HG03521 (cell line): ENCODE results near the gene PRAMEF27.
"Not testable (repeated sequence)": the region's sequence is repeated elsewhere in the genome, so short reads cannot be mapped to it uniquely, and the experiment has no call there.

ENCODE experiments used
- ATAC-seq: cut with Tn5 transposase; IDR thresholded peaks from one replicate; pipeline ENCODE4 v1.9.1; 2021; ENCODE audit warnings: mild to moderate bottlenecking, moderate library complexity; ENCODE audit not compliant: unreplicated experiment

The PRAMEF27 gene

GRCh38 chr1:13056475-13056874, at the start of gene PRAMEF27:
PRAMEF27 (minus strand) TSS chr1:13056575; CDS start chr1:13053659, 2,916 bp downstream.
- ATAC-seq = not testable (repeated sequence)

DNA sequence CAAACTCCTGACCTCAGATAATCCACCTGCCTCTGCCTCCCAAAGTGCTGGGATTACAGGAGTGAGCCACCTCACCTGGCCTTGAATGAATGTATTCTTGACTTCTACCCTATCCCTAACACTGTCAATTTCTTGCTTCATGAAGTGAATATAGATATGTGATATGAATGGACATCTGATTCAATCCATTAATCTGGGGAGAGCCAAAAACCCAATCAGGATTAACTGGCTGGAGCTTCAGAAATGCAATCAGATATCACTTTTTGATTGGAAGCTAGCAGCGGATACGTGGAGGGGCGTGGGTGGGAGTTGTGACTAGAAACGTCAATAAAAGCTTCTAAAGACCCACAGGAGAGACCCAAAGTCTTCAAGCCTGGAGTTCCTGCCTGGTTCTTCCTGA, 14.1 kb upstream of the PRAMEF27 start, which contains the start of gene PRAMEF25:
TSS of gene PRAMEF25 (plus strand) at position 301 of the 400 bp plus-strand sequence. CDS start 2,920 bp downstream, outside the sequence.
- ATAC-seq = not testable (repeated sequence)

- ATAC-seq = not testable (repeated sequence)
These were observed 36.5 kb downstream of the PRAMEF27 start for GRCh38 chr1:13019846-13020245.

DNA sequence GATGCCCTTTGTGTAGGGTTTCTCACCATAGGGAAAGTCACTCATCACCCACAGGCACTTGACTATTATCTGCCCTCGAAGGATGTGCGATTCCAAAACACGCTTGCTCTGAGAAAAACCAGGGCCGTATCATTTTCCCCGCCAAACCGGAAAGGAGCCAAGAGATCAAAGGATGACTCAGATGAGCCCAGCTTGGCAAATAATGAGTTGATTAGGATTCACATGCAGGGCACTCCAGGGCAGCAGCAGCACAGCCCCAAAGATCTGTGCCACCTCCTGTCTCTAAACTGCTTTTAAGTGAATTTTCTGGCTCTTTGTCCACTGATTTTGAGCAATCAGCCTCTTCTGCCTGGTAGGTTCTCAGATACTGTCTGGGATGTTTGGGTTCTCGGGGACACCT, 44.4 kb downstream of the PRAMEF27 start:
- not testable (repeated sequence) for ATAC-seq

DNA sequence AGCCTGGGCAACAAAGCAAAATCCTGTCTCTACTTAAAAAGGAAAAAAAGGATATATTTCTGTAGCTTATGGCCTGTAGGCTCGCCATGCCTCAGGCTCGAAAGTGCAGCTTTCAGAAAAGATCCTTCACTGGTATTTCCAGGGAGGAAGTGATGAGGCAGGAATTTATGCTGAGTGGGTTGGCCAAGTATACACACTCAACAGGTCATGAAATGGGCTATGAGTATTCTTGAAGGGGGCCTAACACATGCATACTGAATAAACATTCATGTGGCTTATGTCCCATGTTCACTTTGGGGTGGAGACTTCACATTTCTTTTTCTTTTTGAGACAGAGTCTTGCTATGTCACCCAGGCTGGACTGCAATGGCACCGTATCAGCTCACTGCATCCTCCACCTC, 47.0 kb downstream of the PRAMEF27 start:
- not testable (repeated sequence) for ATAC-seq

DNA sequence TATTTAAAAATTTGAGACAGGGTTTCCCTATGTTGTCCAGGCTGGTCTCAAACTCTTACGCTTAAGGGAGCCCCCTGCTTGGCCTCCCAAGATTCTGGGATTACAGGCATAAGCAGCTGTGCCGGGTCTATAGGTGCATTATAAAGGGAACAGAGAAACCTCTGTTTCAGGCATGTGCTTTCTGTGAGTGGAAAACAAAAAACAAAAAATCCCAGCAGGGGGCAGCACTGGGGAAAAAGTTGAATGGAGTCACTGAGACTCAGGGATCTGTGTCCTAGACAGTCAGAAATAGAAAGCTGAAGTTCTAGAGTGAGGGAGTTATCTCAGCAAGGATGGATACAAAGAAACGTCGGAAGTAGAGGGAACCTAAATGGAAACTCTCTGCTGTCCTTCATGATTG, 50.6 kb downstream of the PRAMEF27 start:
- not testable (repeated sequence) for ATAC-seq
